Effector memory CD8-positive, alpha-beta T cell (primary cell): Measurements from ENCODE around the gene TUBGCP6.

ENCODE experiments used
- ATAC-seq: fragments of 150-1000 bp; cut with Tn5 transposase; replicated peaks from 2 replicates; pipeline ENCODE4 v1.10.0; 2021; ENCODE audit warnings: mild to moderate bottlenecking, moderate library complexity
- DNase-seq, 3 experiments: peaks; one replicate each; pipeline ENCODE4 v3.0.0; 2021
- H3K27ac Mint-ChIP-seq, 2 donors: one replicate each; pipeline ENCODE4 v1.8.0; 2022; ENCODE audit warnings: mild to moderate bottlenecking in 2 of 2, mixed read lengths in 2 of 2, moderate library complexity in 2 of 2
- H3K27me3 Mint-ChIP-seq, 2 donors: one replicate each; pipeline ENCODE4 v1.8.0; 2022; ENCODE audit warnings: mixed read lengths in 2 of 2
- H3K36me3 Mint-ChIP-seq: one replicate; pipeline ENCODE4 v1.8.0; 2022; ENCODE audit warnings: mild to moderate bottlenecking, moderate library complexity, mixed read lengths; ENCODE audit not compliant: insufficient read depth
- H3K4me1 Mint-ChIP-seq, 2 donors: one replicate each; pipeline ENCODE4 v1.8.0; 2022; ENCODE audit warnings: low read depth in 2 of 2, mixed read lengths in 2 of 2
- H3K4me3 Mint-ChIP-seq, 2 donors: one replicate each; pipeline ENCODE4 v1.8.0; 2022; ENCODE audit warnings: mild to moderate bottlenecking in 2 of 2, mixed read lengths in 2 of 2, moderate library complexity in 2 of 2
- H3K9me3 Mint-ChIP-seq, 2 donors: one replicate each; pipeline ENCODE4 v1.8.0; 2022; ENCODE audit warnings: mixed read lengths in 2 of 2

TUBGCP6 gene

DNA sequence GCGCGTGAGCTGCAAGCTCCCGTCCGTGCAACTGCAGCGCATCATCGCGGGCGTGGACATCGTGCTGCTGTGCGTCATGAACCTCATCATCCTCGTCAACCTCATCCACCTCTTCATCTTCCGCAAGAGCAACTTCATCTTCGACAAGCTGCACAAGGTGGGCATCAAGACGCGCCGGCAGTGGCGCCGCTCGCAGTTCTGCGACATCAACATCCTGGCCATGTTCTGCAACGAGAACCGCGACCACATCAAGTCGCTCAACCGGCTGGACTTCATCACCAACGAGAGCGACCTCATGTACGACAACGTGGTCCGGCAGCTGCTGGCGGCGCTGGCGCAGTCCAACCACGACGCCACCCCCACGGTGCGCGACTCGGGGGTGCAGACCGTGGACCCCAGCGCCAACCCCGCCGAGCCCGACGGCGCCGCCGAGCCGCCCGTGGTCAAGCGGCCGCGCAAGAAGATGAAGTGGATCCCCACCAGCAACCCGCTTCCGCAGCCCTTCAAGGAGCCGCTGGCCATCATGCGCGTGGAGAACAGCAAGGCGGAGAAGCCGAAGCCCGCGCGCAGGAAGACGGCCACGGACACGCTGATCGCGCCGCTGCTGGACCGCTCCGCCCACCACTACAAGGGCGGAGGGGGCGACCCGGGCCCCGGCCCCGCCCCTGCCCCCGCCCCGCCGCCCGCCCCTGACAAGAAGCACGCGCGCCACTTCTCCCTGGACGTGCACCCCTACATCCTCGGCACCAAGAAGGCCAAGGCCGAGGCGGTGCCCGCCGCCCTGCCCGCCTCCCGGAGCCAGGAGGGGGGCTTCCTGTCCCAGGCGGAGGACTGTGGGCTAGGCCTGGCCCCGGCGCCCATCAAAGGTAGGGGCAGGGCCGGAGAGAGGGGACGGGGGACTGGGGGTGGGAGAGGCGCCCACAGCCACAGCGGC, 67.0 kb downstream of the TUBGCP6 start:
- peaks cover 5% of the 10 kb centered on the region in 2 donors for H3K4me1 Mint-ChIP-seq
- H3K4me3 Mint-ChIP-seq = no peak overlapping the region
- no peak overlapping the region for H3K27ac Mint-ChIP-seq
- no peaks in the 10 kb centered on the region for H3K9me3 Mint-ChIP-seq
- no peak for ATAC-seq
- no peak for DNase-seq
- H3K27me3 Mint-ChIP-seq = peaks cover 6 to 37% of the 10 kb centered on the region in 2 donors
- no peaks in the 10 kb centered on the region for H3K36me3 Mint-ChIP-seq

DNA sequence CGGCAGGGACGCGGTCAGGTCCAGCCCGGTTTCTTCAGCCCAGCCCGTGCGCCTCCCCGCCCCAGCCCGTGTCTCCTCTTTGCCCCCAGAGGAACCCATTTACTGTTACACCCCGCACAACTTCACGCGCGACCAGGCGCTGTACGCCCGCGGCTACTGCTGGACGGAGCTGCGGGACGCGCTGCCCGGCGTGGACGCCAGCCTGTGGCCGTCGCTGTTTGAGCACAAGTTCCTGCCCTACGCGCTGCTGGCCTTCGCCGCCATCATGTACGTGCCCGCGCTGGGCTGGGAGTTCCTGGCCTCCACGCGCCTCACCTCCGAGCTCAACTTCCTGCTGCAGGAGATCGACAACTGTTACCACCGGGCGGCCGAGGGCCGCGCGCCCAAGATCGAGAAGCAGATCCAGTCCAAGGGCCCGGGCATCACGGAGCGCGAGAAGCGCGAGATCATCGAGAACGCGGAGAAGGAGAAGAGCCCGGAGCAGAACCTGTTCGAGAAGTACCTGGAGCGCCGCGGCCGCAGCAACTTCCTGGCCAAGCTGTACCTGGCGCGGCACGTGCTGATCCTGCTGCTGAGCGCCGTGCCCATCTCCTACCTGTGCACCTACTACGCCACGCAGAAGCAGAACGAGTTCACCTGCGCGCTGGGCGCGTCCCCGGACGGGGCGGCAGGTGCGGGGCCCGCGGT, 67.8 kb downstream of the TUBGCP6 start:
- ATAC-seq (no peak), DNase-seq (no peak)
- Mint-ChIP-seq H3K9me3 (no peaks in the 10 kb centered on the region), H3K36me3 (no peaks in the 10 kb centered on the region), H3K4me3 (no peak overlapping the region), H3K27me3 (peaks cover 14 to 45% of the 10 kb centered on the region in 2 donors), H3K27ac (no peak overlapping the region), H3K4me1 (peaks cover 5% of the 10 kb centered on the region in 2 donors)

DNA sequence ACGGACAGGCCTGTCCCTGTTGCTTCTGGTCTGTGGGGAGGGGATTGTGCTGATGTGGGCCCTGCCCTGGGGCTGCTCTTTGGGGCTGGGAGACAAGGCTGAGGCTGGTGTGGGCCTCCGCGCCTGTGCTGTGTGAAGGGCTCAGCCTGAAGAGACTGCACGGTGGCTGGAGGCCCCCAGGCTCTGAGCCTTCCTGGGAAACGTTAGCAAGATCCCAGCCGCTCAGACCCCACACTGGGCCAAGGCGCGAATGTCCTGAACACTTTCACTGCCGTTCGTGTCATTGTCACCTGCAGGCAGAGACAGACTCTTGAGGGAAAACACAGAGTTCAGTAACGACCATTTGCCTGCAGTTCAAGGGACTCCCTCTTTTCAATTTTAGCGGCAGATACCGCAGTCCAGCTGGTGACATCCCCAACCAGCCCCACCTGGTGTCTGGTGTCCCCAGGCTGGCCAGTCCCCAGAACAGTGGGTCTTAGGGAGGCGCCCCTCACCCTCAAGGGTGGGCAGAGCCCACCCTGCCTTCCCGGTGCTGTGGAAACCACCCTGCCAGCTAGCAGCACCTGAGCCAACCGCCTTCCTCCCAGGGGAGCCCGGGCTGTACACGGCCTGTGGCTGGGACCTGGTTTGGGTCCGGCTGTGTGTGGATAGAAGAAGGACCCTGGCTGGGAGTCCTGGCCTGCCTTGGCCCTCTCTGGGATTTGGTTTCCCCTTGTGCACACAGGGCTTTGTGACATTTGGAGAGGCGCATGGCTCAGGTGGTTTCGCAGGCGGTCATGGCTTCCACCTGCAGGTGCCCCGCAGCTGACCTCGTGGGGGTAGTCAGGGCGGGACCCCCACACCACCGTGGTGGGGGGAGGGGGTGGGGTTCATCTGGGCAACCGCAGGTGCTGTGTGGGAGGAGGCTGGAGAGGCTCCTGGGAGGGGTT, 68.6 kb downstream of the TUBGCP6 start:
- Mint-ChIP-seq H3K27ac (no peak overlapping the region), H3K36me3 (no peaks in the 10 kb centered on the region), H3K27me3 (peaks cover 18 to 53% of the 10 kb centered on the region in 2 donors), H3K4me3 (no peak overlapping the region), H3K4me1 (peaks cover 5% of the 10 kb centered on the region in 2 donors), H3K9me3 (no peaks in the 10 kb centered on the region)
- no peak for ATAC-seq
- DNase-seq = no peak

DNA sequence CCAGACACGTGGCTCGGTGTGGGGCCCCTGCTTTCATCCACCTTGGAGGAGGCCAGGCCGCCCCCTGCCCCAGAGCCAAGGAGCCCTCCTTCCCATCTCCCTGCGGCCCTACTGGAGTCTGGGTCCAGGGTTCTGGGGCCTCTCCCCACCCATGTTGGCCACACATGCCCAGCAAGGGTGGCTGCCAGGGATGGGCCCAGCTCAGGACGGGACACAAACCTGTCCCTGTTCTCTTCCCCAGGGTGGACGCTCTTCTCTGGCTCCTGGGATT, 69.7 kb downstream of the TUBGCP6 start:
- ATAC-seq (no peak), DNase-seq (no peak)
- no peaks in the 10 kb centered on the region for H3K36me3 Mint-ChIP-seq
- no peaks in the 10 kb centered on the region for H3K9me3 Mint-ChIP-seq
- peaks cover 2 to 9% of the 10 kb centered on the region in 2 donors for H3K4me1 Mint-ChIP-seq
- no peak overlapping the region for H3K4me3 Mint-ChIP-seq
- H3K27ac Mint-ChIP-seq = no peak overlapping the region
- H3K27me3 Mint-ChIP-seq = peaks cover 23 to 55% of the 10 kb centered on the region in 2 donors

DNA sequence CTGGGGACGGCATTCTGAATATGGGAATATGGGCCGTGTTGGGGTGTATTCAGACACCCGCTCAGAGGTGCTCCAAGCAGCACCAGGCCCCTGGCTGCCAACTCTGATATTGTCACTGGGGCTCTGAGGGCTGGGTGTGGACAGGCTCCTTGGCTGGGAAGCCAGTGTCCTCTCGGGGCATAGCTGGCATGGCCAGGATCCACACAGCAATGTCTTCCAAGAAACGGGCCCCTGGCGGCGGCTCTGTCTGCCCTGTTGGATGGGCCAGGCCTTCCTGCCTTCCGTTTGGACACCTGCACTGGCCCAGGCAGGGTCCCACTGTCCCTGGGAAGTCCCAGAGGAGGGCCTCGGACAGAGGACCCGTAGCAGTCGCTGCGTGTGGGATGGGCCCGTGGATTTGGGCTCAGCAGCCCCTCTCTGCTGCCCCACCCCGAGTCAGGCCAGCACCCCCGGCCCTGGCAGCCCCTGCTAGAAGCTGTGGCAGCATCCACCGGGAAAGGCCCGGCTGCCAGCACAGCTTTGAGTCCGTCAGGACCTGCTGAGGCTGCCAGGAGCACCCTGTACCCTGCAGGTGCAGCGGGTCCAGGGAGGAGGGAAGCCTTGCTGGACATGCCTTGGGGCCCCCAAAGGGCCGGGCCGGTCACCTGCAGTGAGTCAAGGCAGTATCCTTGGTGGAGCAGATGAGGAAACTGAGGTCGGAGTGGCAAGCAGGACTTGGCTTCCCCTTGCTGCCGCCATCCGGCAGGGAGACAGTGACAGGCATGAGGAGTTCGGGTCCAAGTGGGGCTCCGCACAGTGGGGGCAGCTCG, 70.2 kb downstream of the TUBGCP6 start:
- Mint-ChIP-seq H3K36me3 (no peaks in the 10 kb centered on the region), H3K4me3 (no peak overlapping the region), H3K9me3 (no peaks in the 10 kb centered on the region), H3K27me3 (peaks cover 23 to 51% of the 10 kb centered on the region in 2 donors), H3K27ac (no peak overlapping the region), H3K4me1 (peaks cover 1 to 5% of the 10 kb centered on the region in 2 donors)
- DNase-seq (no peak), ATAC-seq (no peak)

DNA sequence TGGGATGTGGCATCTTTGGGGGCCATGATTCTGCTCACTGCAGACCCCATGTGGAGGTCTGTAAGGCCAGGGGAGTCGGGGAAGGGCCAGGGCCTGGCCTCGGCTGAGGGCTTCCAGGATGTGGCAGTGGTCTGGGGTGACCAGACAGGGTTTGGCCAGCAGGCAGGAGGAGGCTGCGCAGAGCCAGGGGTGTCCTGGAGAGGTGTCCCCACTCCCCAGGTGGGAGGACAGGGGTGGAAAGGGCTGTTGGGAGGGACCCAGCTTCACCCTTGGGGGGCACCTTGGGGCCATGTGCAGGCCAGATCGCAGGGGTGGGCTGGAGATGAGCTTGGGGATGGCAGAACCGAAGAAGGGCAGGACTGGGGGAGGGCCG, 70.9 kb downstream of the TUBGCP6 start:
- H3K9me3 Mint-ChIP-seq = no peaks in the 10 kb centered on the region
- H3K27me3 Mint-ChIP-seq = peaks cover 28 to 51% of the 10 kb centered on the region in 2 donors
- ATAC-seq (no peak), DNase-seq (no peak)
- no peaks in the 10 kb centered on the region for H3K36me3 Mint-ChIP-seq
- H3K27ac Mint-ChIP-seq = no peak overlapping the region
- H3K4me3 Mint-ChIP-seq = no peak overlapping the region
- H3K4me1 Mint-ChIP-seq = peaks cover 3 to 9% of the 10 kb centered on the region in 2 donors

DNA sequence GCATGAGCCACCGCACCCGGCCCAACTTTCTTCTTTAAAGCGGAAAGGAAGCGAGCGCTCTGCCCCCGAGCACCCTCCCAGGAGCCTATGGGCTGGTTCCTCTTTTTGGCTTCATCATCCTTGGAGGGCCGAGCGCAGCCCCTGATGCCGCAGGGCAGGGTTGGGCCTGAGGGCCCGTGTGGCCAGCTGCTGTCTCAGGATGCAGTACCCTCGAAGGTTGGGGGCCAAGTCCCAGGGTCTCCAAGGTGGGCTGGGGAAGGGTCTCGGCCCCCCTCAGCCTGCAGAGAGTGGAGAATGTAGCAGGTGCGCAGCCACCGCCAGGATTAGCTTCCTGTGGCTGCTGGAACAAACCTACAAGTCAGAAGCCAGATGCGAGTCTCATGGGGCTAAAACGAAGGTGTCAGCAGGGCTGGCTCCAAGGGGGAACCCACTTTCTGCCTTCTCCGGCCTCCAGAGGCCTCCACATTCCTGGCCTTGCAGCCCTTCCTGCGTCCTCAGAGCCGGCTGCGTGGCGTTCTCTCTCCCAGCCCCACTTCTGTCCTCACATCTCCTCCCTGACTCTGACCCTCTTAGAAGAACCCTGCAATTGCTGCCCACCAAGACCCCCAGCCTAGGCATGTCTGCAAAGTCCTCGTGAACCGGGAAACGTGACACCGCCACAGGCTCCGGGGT, 71.4 kb downstream of the TUBGCP6 start:
- no peak for ATAC-seq
- H3K4me1 Mint-ChIP-seq = peaks cover 3 to 9% of the 10 kb centered on the region in 2 donors
- H3K36me3 Mint-ChIP-seq = no peaks in the 10 kb centered on the region
- H3K4me3 Mint-ChIP-seq = no peak overlapping the region
- H3K27ac Mint-ChIP-seq = no peak overlapping the region
- H3K9me3 Mint-ChIP-seq = no peaks in the 10 kb centered on the region
- peaks cover 33 to 51% of the 10 kb centered on the region in 2 donors for H3K27me3 Mint-ChIP-seq
- no peak for DNase-seq

DNA sequence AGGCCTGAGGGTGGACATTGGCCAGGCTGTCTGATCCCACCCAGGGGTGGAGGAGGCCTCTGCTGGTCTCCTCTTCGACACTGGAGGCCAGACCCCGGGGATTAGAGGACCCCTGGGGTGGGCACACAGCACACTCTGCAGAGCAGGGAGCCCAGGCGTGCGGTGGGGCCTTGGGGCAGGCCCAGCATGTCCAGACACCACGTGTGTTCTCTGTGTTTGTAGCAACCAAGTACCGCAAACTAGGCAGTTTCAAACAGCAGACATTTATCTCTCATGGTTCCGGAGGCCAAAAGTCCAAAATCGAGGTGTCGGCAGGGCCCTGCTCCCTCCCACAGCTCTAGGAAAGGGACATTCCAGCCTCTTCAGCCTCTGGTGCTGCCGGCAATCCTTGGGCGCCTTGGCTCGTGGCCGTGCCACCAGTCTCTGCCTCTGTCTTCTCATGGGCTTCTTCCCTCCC, 72.8 kb downstream of the TUBGCP6 start:
- ATAC-seq (no peak), DNase-seq (no peak)
- Mint-ChIP-seq H3K36me3 (no peaks in the 10 kb centered on the region), H3K27ac (no peak overlapping the region), H3K9me3 (no peaks in the 10 kb centered on the region), H3K4me1 (peaks cover 3 to 9% of the 10 kb centered on the region in 2 donors), H3K27me3 (peaks cover 45 to 61% of the 10 kb centered on the region in 2 donors), H3K4me3 (peak overlapping the region; percentile 48 to 56)

DNA sequence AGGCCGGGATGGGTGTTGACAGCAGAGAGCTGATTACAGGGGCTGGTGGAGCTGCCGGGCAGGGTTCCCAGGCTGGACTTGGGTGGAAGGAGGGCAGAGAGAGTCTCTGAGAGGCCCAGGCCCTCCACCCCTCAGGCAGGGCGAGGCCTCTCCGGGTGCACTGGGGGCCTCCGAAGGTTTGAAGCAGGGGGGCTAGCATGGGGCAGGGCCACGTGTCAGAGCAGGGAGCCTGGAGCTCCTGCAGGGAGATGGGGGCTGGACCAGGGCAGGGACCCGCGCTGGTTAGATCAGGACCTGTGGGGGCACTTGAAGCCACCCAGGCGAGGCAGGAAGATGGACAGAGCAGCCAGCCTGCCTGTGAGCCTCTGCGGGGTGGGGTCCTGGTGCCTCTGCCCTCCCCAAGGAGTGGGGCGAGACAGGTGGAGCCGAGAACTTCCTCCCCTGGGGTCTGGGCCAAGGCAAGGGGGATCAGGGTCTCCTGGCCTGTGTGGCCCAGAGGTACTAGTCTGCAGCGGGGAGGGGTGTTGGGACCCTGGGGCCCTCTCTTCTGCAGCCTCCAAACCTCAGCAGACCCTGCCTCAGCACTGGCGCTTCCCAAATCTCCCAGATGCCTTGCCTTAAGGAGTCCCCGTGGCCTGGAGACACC, 73.4 kb downstream of the TUBGCP6 start:
- no peak for DNase-seq
- H3K9me3 Mint-ChIP-seq = no peaks in the 10 kb centered on the region
- H3K4me1 Mint-ChIP-seq = peaks cover 3 to 9% of the 10 kb centered on the region in 2 donors
- no peak overlapping the region for H3K27ac Mint-ChIP-seq
- H3K36me3 Mint-ChIP-seq = no peaks in the 10 kb centered on the region
- H3K27me3 Mint-ChIP-seq = peaks cover 45 to 61% of the 10 kb centered on the region in 2 donors
- H3K4me3 Mint-ChIP-seq = peak overlapping the region; percentile 56 to 69
- no peak for ATAC-seq

DNA sequence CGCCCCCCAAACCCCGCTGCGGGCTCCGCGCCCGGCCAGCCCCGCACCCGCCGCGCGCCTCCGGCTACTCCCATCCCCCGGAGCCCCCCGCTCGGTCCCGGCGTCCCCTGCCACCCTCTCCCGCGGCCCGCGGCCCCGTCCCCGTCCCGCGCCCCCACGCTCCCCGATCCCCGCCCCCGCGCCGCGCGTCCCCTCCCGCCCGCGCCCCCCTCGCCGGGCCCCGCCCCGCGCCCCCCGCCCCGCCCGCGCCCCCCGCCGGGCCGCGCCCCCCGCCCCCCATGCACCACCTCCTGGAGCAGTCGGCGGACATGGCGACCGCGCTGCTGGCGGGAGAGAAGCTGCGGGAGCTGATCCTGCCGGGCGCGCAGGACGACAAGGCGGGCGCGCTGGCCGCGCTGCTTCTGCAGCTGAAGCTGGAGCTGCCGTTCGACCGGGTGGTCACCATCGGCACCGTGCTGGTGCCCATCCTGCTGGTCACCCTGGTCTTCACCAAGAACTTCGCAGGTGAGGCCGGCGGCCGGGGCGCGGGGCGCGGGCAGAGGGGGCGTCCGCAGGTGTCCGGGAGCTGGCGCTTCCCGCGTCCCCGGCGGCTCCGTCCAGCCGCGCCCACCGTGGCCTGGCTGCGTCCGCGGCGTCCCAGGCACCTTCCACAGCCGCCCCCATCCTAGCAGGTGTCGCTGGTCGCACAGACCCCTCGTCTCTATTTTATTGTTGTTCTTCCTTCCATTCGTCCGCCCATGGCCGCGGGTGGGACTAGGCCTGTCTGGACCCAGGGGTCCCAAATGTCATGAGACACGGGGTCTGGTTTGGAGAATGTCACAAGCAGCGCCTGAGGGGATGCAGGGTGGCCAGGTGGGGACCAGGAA, 74.1 kb downstream of the TUBGCP6 start, which contains the start of gene PANX2:
Gene PANX2, plus strand, starts transcription at position 279 of the 866 bp plus-strand sequence. Its CDS starts 0 bp downstream, at position 279.
- DNase-seq (no peak), ATAC-seq (no peak)
- Mint-ChIP-seq H3K4me3 (peak within 1 kb of the TSS; percentile 56 to 69), H3K36me3 (no peaks in the 10 kb centered on the region), H3K27me3 (peaks cover 45 to 61% of the 10 kb centered on the region in 2 donors), H3K9me3 (no peaks in the 10 kb centered on the region), H3K27ac (no peak within 1 kb of the TSS), H3K4me1 (peaks cover 3 to 9% of the 10 kb centered on the region in 2 donors)

DNA sequence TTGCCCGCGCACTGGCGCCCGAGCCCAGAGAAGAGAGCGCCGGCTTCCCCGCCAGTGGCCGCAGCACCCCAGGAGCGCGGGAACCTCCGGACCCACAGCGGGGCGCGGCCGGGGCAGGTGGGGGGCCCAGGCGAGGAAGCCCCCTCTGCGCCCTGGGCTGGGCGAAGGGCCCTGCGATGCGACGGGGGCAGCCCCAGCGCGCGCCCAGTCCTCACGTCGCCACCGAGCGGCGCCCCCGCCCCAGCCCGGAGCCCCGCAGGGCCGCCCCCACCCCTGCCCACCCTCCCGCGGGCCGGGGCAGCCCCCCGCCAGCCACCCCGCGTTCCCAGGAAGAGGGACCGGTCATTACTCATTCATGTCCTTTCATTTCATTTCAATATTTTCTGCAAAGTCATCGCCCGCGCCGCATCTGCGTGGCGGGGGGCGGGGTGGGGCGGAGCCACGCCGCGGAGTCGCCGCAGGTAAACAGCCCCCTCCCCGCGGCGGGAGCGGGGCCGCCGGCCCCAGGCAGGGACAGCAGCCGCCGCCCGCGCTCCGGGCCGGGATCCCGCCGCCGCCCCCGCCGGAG, 75.0 kb downstream of the TUBGCP6 start:
- Mint-ChIP-seq H3K36me3 (no peaks in the 10 kb centered on the region), H3K4me3 (peak overlapping the region in 1 of 2 donors; percentile 27), H3K4me1 (peaks cover 3 to 9% of the 10 kb centered on the region in 2 donors), H3K27ac (no peak overlapping the region), H3K9me3 (no peaks in the 10 kb centered on the region), H3K27me3 (peaks cover 45 to 61% of the 10 kb centered on the region in 2 donors)
- DNase-seq (no peak), ATAC-seq (peak; percentile 42)
